Neural progenitor cell (in vitro differentiated cells): ENCODE data around the gene MMRN1. TPM values are rescaled to one million over a fixed set of nuclear protein-coding genes. Genes with fewer than 3 reads are reported as not detected.

Experiments
- DNase-seq: peaks from one replicate; pipeline ENCODE4 v3.0.0-alpha.2; 2016; ENCODE audit warnings: low spot score
- H2AFZ ChIP-seq: fragments of 200-600 bp; sonication (generic); replicated peaks from 2 replicates; pipeline ENCODE4 v1.6.1; 2016; ENCODE audit warnings: antibody characterized with exemption
- H3F3A ChIP-seq: fragments of 200-600 bp; sonication (generic); 2 replicates; pipeline ENCODE4 v1.6.1; 2016; ENCODE audit warnings: antibody characterized with exemption, low read depth
- H3K27ac ChIP-seq: fragments of 200-600 bp; sonication (generic); 2 replicates; pipeline ENCODE4 v1.5.1; 2016; ENCODE audit warnings: mild to moderate bottlenecking
- H3K27me3 ChIP-seq: fragments of 200-600 bp; sonication (generic); 2 replicates; pipeline ENCODE4 v1.6.1; 2016; ENCODE audit warnings: mild to moderate bottlenecking, moderate library complexity
- H3K36me3 ChIP-seq: fragments of 200-600 bp; sonication (generic); 2 replicates; pipeline ENCODE4 v1.5.1; 2016
- H3K4me1 ChIP-seq: fragments of 200-600 bp; sonication (generic); 2 replicates; pipeline ENCODE4 v1.6.1; 2016; ENCODE audit warnings: mixed run types
- H3K4me2 ChIP-seq: fragments of 200-600 bp; sonication (generic); 2 replicates; pipeline ENCODE4 v1.6.1; 2016
- H3K4me3 ChIP-seq: fragments of 200-600 bp; sonication (generic); 2 replicates; pipeline ENCODE4 v1.5.1; 2016
- H3K79me2 ChIP-seq: fragments of 200-600 bp; sonication (generic); 2 replicates; pipeline ENCODE4 v1.6.1; 2016; ENCODE audit warnings: low read depth
- H3K9ac ChIP-seq: fragments of 200-600 bp; sonication (generic); 2 replicates; pipeline ENCODE4 v1.6.1; 2016
- H3K9me3 ChIP-seq: fragments of 200-600 bp; sonication (generic); 2 replicates; pipeline ENCODE4 v1.5.1; 2016; ENCODE audit warnings: low read depth
- H4K20me1 ChIP-seq: fragments of 200-600 bp; sonication (generic); 2 replicates; pipeline ENCODE4 v1.6.1; 2016; ENCODE audit warnings: low read depth
- H3K27ac Mint-ChIP-seq: 3 replicates; pipeline ENCODE4 v1.8.0; 2021; ENCODE audit warnings: mixed read lengths
- H3K27me3 Mint-ChIP-seq: 2 replicates; pipeline ENCODE4 v1.8.0; 2022; ENCODE audit warnings: low read depth, mild to moderate bottlenecking, inconsistent platforms, moderate library complexity, mixed read lengths; ENCODE audit not compliant: insufficient read depth
- H3K36me3 Mint-ChIP-seq: 3 replicates; pipeline ENCODE4 v1.8.0; 2021; ENCODE audit warnings: mixed read lengths
- H3K4me1 Mint-ChIP-seq: 3 replicates; pipeline ENCODE4 v1.8.0; 2021; ENCODE audit warnings: mixed read lengths
- H3K4me3 Mint-ChIP-seq: 3 replicates; pipeline ENCODE4 v1.8.0; 2021; ENCODE audit warnings: mild to moderate bottlenecking, moderate library complexity, mixed read lengths
- H3K9me3 Mint-ChIP-seq: 3 replicates; pipeline ENCODE4 v1.8.0; 2020; ENCODE audit warnings: mixed read lengths
- CTCF ChIP-seq: fragments of 200-600 bp; sonication (generic); IDR thresholded peaks from 2 replicates; pipeline ENCODE4 v1.5.1; 2017; ENCODE audit warnings: antibody characterized with exemption, mild to moderate bottlenecking
- EZH2 ChIP-seq: fragments of 200-600 bp; sonication (generic); IDR thresholded peaks from 2 replicates; pipeline ENCODE4 v1.6.1; 2017; ENCODE audit warnings: antibody characterized with exemption, mild to moderate bottlenecking, moderate library complexity
- EZH2phosphoT487 ChIP-seq: fragments of 200-600 bp; sonication (generic); IDR thresholded peaks from 2 replicates; pipeline ENCODE4 v1.6.1; 2017; ENCODE audit warnings: antibody characterized with exemption
- total RNA-seq: library from RNA; depleted of rRNA; stranded (reverse); fragments of >200 nt; gene quantifications from 2 replicates; pipeline ENCODE4 v1.2.3, GENCODE V29; 2015; ENCODE audit warnings: low replicate concordance

The MMRN1 gene
- total RNA-seq, 1 donor from 2014 or later: 0.37 TPM

- TF ChIP-seq EZH2phosphoT487: no peak
- TF ChIP-seq CTCF: no peak
- TF ChIP-seq EZH2: no peak
- Histone ChIP-seq H3K4me3 (no peak overlapping the region), H3K27me3 (no peaks in the 10 kb centered on the region), H3K9ac (no peak overlapping the region), H3K36me3 (no peaks in the 10 kb centered on the region), H3K4me2 (no peak overlapping the region), H3K9me3 (no peaks in the 10 kb centered on the region), H4K20me1 (no peaks in the 10 kb centered on the region), H3K79me2 (no peaks in the 10 kb centered on the region), H3K27ac (no peak overlapping the region), H3F3A (no peaks in the 10 kb centered on the region), H3K4me1 (no peaks in the 10 kb centered on the region), H2AFZ (no peak overlapping the region)
- Mint-ChIP-seq H3K4me1 (no peaks in the 10 kb centered on the region), H3K36me3 (peaks cover 55% of the 10 kb centered on the region), H3K9me3 (peaks cover 28% of the 10 kb centered on the region), H3K27ac (no peak overlapping the region), H3K27me3 (no peaks in the 10 kb centered on the region), H3K4me3 (no peak overlapping the region)
- DNase-seq: no peak
Measured at GRCh38 chr4:89929425-89930159, 34.9 kb downstream of the MMRN1 start.

GRCh38 chr4:89939546-89939945 lies 44.9 kb downstream of the MMRN1 start:
- Histone ChIP-seq H3K4me1 (no peaks in the 10 kb centered on the region), H3K9me3 (no peaks in the 10 kb centered on the region), H4K20me1 (no peaks in the 10 kb centered on the region), H3F3A (no peaks in the 10 kb centered on the region), H3K79me2 (no peaks in the 10 kb centered on the region), H3K9ac (no peak overlapping the region), H3K27ac (no peak overlapping the region), H3K27me3 (no peaks in the 10 kb centered on the region), H3K4me2 (no peak overlapping the region), H2AFZ (peak overlapping the region; percentile 36), H3K36me3 (no peaks in the 10 kb centered on the region), H3K4me3 (no peak overlapping the region)
- TF ChIP-seq EZH2 (no peak), CTCF (no peak), EZH2phosphoT487 (no peak)
- no peak for DNase-seq
- H3K4me3 Mint-ChIP-seq: no peak overlapping the region
- no peaks in the 10 kb centered on the region for H3K4me1 Mint-ChIP-seq
- H3K36me3 Mint-ChIP-seq: peaks cover 29% of the 10 kb centered on the region
- no peaks in the 10 kb centered on the region for H3K27me3 Mint-ChIP-seq
- no peak overlapping the region for H3K27ac Mint-ChIP-seq
- no peaks in the 10 kb centered on the region for H3K9me3 Mint-ChIP-seq

- TF ChIP-seq CTCF (no peak), EZH2 (no peak), EZH2phosphoT487 (no peak)
- no peaks in the 10 kb centered on the region for H3K79me2 ChIP-seq
- no peaks in the 10 kb centered on the region for H3K36me3 ChIP-seq
- DNase-seq: no peak
- H2AFZ ChIP-seq: peak overlapping the region; percentile 36
- no peak overlapping the region for H3K27ac ChIP-seq
- Mint-ChIP-seq H3K36me3 (peaks cover 28% of the 10 kb centered on the region), H3K27me3 (no peaks in the 10 kb centered on the region), H3K9me3 (no peaks in the 10 kb centered on the region), H3K4me1 (no peaks in the 10 kb centered on the region), H3K4me3 (no peak overlapping the region), H3K27ac (no peak overlapping the region)
- H4K20me1 ChIP-seq: no peaks in the 10 kb centered on the region
- no peaks in the 10 kb centered on the region for H3K4me1 ChIP-seq
- no peaks in the 10 kb centered on the region for H3F3A ChIP-seq
- H3K9me3 ChIP-seq: no peaks in the 10 kb centered on the region
- no peak overlapping the region for H3K4me3 ChIP-seq
- H3K4me2 ChIP-seq: no peak overlapping the region
- no peaks in the 10 kb centered on the region for H3K27me3 ChIP-seq
- H3K9ac ChIP-seq: no peak overlapping the region
Measured at GRCh38 chr4:89939994-89940393, 45.3 kb downstream of the MMRN1 start.
